ENCODE measurements around the gene PSME3. TPM values are rescaled to one million over a fixed set of nuclear protein-coding genes. Genes with fewer than 3 reads are reported as not detected.

PSME3 gene
- total and polyA plus RNA-seq, 2 of the 13 experiments (the other 11 are each of a cell fraction or from before 2014, with no cell fraction given), result 66.3 to 135 TPM

GRCh38 chr17:42855048-42855596 is 21.9 kb downstream of the PSME3 start (continued):
- TF ChIP-seq TEAD3 (CRISPR knock-in tag; optimal IDR thresholded peaks at IDR 0.05; ENCODE audit: borderline replicate concordance) (no peak), ZNF136 (CRISPR knock-in tag; IDR thresholded peaks at IDR 0.05; ENCODE audit: low read depth) (no peak), PPARG (CRISPR knock-in tag; conservative IDR thresholded peaks at IDR 0.05) (peak; percentile 34; the same call in 1 of the 2 replicates), ZNF724P (CRISPR knock-in tag; IDR thresholded peaks at IDR 0.05; ENCODE audit: borderline replicate concordance) (peak; percentile 36; the same call in 1 of the 2 replicates), SOX5 (CRISPR knock-in tag; IDR thresholded peaks at IDR 0.05; ENCODE audit: borderline replicate concordance) (peak; percentile 57; the same call in 1 of the 2 replicates), ZSCAN25 (CRISPR knock-in tag; IDR thresholded peaks at IDR 0.05) (no peak), TEAD2 (CRISPR knock-in tag; IDR thresholded peaks at IDR 0.05) (no peak), NR2F6 (IDR thresholded peaks at IDR 0.05) (peak; percentile 90), NR2F6 (CRISPR knock-in tag; IDR thresholded peaks at IDR 0.05) (peak; percentile 92), ZNF232 (CRISPR knock-in tag; IDR thresholded peaks at IDR 0.05; ENCODE audit: borderline replicate concordance) (peak; percentile 18; the same call in 1 of the 2 replicates), SIN3B (IDR thresholded peaks at IDR 0.05; ENCODE audit: low read length) (no peak), MXI1 (IDR thresholded peaks at IDR 0.05; ENCODE audit: borderline replicate concordance, low read depth, low read length) (peak; percentile 30; the same call in 1 of the 3 replicates), SMAD9 (CRISPR knock-in tag; IDR thresholded peaks at IDR 0.05) (no peak), GZF1 (CRISPR knock-in tag; IDR thresholded peaks at IDR 0.05) (no peak), ZBTB21 (CRISPR knock-in tag; IDR thresholded peaks at IDR 0.05) (peak; percentile 35; the same call in 1 of the 2 replicates), ZKSCAN8 (CRISPR knock-in tag; IDR thresholded peaks at IDR 0.05; ENCODE audit: borderline replicate concordance) (no peak), TARDBP (CRISPR knock-in tag; IDR thresholded peaks at IDR 0.05) (peak; percentile 80), YY1 (IDR thresholded peaks at IDR 0.05; ENCODE audit: insufficient read depth, insufficient replicate concordance, low read depth, low read length) (peak; percentile 42), TCF7 (IDR thresholded peaks at IDR 0.05; ENCODE audit: low read depth) (0 out of 2 replicates have a peak, but pooled peaks have one; percentile 18), CEBPG (CRISPR knock-in tag; IDR thresholded peaks at IDR 0.05) (peak; percentile 58; the same call in 1 of the 2 replicates), SOX13 (IDR thresholded peaks at IDR 0.05) (no peak), SOX13 (CRISPR knock-in tag; conservative IDR thresholded peaks at IDR 0.05 in 1 of 2, IDR thresholded peaks at IDR 0.05 in 1 of 2) (peak in 1 of 2 experiments; percentile 68; a peak in 2 of 4 replicates)
- TF ChIP-seq, protein P1, sequence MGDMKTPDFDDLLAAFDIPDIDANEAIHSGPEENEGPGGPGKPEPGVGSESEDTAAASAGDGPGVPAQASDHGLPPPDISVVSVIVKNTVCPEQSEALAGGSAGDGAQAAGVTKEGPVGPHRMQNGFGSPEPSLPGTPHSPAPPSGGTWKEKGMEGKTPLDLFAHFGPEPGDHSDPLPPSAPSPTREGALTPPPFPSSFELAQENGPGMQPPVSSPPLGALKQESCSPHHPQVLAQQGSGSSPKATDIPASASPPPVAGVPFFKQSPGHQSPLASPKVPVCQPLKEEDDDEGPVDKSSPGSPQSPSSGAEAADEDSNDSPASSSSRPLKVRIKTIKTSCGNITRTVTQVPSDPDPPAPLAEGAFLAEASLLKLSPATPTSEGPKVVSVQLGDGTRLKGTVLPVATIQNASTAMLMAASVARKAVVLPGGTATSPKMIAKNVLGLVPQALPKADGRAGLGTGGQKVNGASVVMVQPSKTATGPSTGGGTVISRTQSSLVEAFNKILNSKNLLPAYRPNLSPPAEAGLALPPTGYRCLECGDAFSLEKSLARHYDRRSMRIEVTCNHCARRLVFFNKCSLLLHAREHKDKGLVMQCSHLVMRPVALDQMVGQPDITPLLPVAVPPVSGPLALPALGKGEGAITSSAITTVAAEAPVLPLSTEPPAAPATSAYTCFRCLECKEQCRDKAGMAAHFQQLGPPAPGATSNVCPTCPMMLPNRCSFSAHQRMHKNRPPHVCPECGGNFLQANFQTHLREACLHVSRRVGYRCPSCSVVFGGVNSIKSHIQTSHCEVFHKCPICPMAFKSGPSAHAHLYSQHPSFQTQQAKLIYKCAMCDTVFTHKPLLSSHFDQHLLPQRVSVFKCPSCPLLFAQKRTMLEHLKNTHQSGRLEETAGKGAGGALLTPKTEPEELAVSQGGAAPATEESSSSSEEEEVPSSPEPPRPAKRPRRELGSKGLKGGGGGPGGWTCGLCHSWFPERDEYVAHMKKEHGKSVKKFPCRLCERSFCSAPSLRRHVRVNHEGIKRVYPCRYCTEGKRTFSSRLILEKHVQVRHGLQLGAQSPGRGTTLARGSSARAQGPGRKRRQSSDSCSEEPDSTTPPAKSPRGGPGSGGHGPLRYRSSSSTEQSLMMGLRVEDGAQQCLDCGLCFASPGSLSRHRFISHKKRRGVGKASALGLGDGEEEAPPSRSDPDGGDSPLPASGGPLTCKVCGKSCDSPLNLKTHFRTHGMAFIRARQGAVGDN (CRISPR knock-in tag; IDR thresholded peaks at IDR 0.05), result peak; percentile 36; the same call in 1 of the 2 replicates

All from HepG2 (cell line).